Measurements from ENCODE around the gene DTX3L. TPM values are rescaled to one million over a fixed set of nuclear protein-coding genes. Genes with fewer than 3 reads are reported as not detected.

The DTX3L gene
- total RNA-seq, 1 experiment from 2014 or later, result 17.3 TPM

DNA sequence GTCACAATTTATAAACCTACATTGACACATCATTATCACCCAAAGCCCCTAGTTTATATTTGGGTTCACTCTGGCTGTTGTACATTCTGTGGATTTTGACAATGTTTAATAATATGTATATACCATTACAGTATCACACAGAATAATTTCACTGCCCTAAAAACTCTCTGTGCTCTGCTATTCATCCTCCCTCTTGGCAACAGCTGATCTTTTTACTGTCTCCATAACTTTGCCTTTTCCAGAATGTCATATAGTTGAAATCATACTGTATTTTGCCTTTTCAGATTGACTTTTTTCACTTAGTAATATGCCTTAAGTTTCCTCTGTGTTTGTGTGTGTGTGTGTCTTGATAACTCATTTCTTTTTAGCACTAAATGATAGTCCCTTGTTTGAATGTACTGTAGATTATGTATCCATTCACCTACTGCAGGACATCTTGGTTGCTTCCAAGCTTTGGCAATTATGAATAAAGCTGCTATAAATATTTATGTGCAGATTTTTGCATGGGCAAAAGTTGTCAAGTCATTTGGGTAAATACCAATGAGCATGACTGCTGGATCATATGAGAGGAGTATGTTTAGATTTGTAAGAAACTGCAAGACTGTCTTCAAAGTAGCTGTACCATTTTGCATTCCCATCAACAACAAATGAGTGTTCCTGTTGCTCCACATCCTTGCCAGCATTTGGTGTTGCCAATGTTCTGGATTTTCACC, 22.8 kb downstream of the DTX3L start:
- no TSS peak for BruUV-seq (replicated peaks)
- TF ChIP-seq, protein P1, sequence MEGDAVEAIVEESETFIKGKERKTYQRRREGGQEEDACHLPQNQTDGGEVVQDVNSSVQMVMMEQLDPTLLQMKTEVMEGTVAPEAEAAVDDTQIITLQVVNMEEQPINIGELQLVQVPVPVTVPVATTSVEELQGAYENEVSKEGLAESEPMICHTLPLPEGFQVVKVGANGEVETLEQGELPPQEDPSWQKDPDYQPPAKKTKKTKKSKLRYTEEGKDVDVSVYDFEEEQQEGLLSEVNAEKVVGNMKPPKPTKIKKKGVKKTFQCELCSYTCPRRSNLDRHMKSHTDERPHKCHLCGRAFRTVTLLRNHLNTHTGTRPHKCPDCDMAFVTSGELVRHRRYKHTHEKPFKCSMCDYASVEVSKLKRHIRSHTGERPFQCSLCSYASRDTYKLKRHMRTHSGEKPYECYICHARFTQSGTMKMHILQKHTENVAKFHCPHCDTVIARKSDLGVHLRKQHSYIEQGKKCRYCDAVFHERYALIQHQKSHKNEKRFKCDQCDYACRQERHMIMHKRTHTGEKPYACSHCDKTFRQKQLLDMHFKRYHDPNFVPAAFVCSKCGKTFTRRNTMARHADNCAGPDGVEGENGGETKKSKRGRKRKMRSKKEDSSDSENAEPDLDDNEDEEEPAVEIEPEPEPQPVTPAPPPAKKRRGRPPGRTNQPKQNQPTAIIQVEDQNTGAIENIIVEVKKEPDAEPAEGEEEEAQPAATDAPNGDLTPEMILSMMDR (IDR thresholded peaks at IDR 0.05; ENCODE audit: insufficient read depth in 1 of 2, low read depth in 1 of 2, low read length in 1 of 2, severe bottlenecking in 1 of 2, unreplicated experiment in 1 of 2), result no peak
- CTCF ChIA-PET, result no interaction called here
- DNase-seq, result no peak
- intact Hi-C loops (cut with micrococcal nuclease; ENCODE audit: unreplicated experiment), result no loop called here
- Histone ChIP-seq H3K36me3 (ENCODE audit: control insufficient read depth, insufficient read depth, low read length) (no peaks in the 10 kb centered on the region), H3K4me1 (no peaks in the 10 kb centered on the region), H3K9me3 (peaks cover 7% of the 10 kb centered on the region), H3K4me3 (ENCODE audit: low read depth, low read length) (no peak overlapping the region), H3K27me3 (replicated peaks; ENCODE audit: control insufficient read depth, insufficient read depth, low read length) (no peaks in the 10 kb centered on the region)
- Mint-ChIP-seq H3K4me1 (ENCODE audit: low read depth, unreplicated experiment) (no peaks in the 10 kb centered on the region), H3K4me3 (ENCODE audit: unreplicated experiment) (no peak overlapping the region), H3K27me3 (ENCODE audit: insufficient read depth, unreplicated experiment) (no peaks in the 10 kb centered on the region), H3K9me3 (ENCODE audit: unreplicated experiment) (peaks cover 21% of the 10 kb centered on the region), H3K36me3 (ENCODE audit: insufficient read depth, unreplicated experiment) (no peaks in the 10 kb centered on the region), H3K27ac (ENCODE audit: unreplicated experiment) (no peak overlapping the region)
- POLR2A ChIA-PET, result no interaction called here

DNA sequence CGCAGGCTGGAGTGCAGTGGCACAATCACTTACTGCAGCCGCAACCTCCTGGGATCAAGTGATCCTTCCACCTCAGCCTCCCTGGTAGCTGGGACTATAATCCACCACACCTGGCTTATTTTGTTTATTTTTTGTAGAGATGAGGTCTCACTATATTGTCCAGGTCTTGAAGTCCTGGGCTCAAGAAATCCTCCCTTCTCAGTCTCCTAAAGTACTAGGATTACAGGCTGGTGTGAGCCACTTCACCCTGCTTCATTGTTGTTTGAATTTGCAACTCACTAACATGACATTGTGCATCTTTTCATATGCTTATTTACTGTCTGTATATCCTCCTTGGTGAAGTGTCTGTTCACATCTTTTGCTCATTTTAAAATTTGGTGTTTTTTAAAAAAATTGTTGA, 23.4 kb downstream of the DTX3L start:
- no peak overlapping the region for H3K4me3 ChIP-seq (ENCODE audit: low read depth, low read length)
- peaks cover 3% of the 10 kb centered on the region for H3K9me3 ChIP-seq
- H3K27me3 Mint-ChIP-seq (ENCODE audit: insufficient read depth, unreplicated experiment), result no peaks in the 10 kb centered on the region
- H3K27me3 ChIP-seq (replicated peaks; ENCODE audit: control insufficient read depth, insufficient read depth, low read length), result no peaks in the 10 kb centered on the region
- H3K27ac Mint-ChIP-seq (ENCODE audit: unreplicated experiment), result no peak overlapping the region
- H3K4me3 Mint-ChIP-seq (ENCODE audit: unreplicated experiment), result no peak overlapping the region
- ChIA-PET POLR2A (no interaction called here), CTCF (no interaction called here)
- H3K36me3 Mint-ChIP-seq (ENCODE audit: insufficient read depth, unreplicated experiment), result no peaks in the 10 kb centered on the region
- no peaks in the 10 kb centered on the region for H3K36me3 ChIP-seq (ENCODE audit: control insufficient read depth, insufficient read depth, low read length)
- H3K9me3 Mint-ChIP-seq (ENCODE audit: unreplicated experiment), result peaks cover 14% of the 10 kb centered on the region
- TF ChIP-seq, protein P1 (IDR thresholded peaks at IDR 0.05; ENCODE audit: insufficient read depth in 1 of 2, low read depth in 1 of 2, low read length in 1 of 2, severe bottlenecking in 1 of 2, unreplicated experiment in 1 of 2), result no peak
- intact Hi-C loops (cut with micrococcal nuclease; ENCODE audit: unreplicated experiment), result no loop called here
- BruUV-seq (replicated peaks), result no TSS peak
- no peak for DNase-seq
- H3K4me1 Mint-ChIP-seq (ENCODE audit: low read depth, unreplicated experiment), result no peaks in the 10 kb centered on the region
- H3K4me1 ChIP-seq, result no peaks in the 10 kb centered on the region

DNA sequence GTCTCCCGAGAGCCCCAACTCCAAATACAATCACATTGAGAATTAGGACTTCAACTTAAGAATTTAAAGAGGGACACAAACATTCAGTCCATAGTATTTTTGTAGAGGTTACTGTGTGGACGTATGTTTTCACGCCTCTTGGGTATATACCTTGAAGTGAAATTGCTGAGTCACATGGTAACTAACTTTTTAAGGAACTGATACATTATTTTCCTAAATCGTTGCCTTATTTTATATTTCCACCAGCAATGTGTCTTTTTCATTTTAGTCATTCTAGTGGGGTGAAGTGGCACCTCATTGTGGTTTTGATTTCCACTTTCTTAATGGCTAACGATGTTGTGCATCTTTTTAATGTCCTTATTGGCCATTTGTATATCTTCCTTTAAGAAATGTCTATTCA, 25.2 kb downstream of the DTX3L start:
- H3K27ac Mint-ChIP-seq (ENCODE audit: unreplicated experiment), result no peak overlapping the region
- no peaks in the 10 kb centered on the region for H3K36me3 Mint-ChIP-seq (ENCODE audit: insufficient read depth, unreplicated experiment)
- H3K27me3 Mint-ChIP-seq (ENCODE audit: insufficient read depth, unreplicated experiment), result no peaks in the 10 kb centered on the region
- TF ChIP-seq, protein P1 (IDR thresholded peaks at IDR 0.05; ENCODE audit: insufficient read depth in 1 of 2, low read depth in 1 of 2, low read length in 1 of 2, severe bottlenecking in 1 of 2, unreplicated experiment in 1 of 2), result no peak
- H3K4me3 ChIP-seq (ENCODE audit: low read depth, low read length), result no peak overlapping the region
- no peak overlapping the region for H3K4me3 Mint-ChIP-seq (ENCODE audit: unreplicated experiment)
- peaks cover under 1% of the 10 kb centered on the region for H3K9me3 Mint-ChIP-seq (ENCODE audit: unreplicated experiment)
- H3K9me3 ChIP-seq, result no peaks in the 10 kb centered on the region
- no peaks in the 10 kb centered on the region for H3K36me3 ChIP-seq (ENCODE audit: control insufficient read depth, insufficient read depth, low read length)
- H3K4me1 Mint-ChIP-seq (ENCODE audit: low read depth, unreplicated experiment), result no peaks in the 10 kb centered on the region
- no peaks in the 10 kb centered on the region for H3K27me3 ChIP-seq (replicated peaks; ENCODE audit: control insufficient read depth, insufficient read depth, low read length)
- ChIA-PET CTCF (no interaction called here), POLR2A (no interaction called here)
- no peaks in the 10 kb centered on the region for H3K4me1 ChIP-seq
- DNase-seq, result no peak
- intact Hi-C loops (cut with micrococcal nuclease; ENCODE audit: unreplicated experiment), result no loop called here
- no TSS peak for BruUV-seq (replicated peaks)

All from Caco-2 (cell line).